Breast epithelium (tissue), 4 donors: ENCODE measurements around the gene ADGRF4. TPM values are rescaled to one million over a fixed set of nuclear protein-coding genes. Genes with fewer than 3 reads are reported as not detected.

Experiments
- DNase-seq, 2 donors: peaks; one replicate each; pipeline ENCODE4 v3.0.0-alpha.2; 2019; ENCODE audit warnings: low spot score in 2 of 2
- H3K27ac ChIP-seq, 2 donors: fragments of 200-600 bp; sonication (generic) in 1 of 2; one replicate each; pipeline ENCODE4 v1.5.1; 2016 to 2019; ENCODE audit warnings: mild to moderate bottlenecking in 1 of 2
- H3K27me3 ChIP-seq, 2 donors: fragments of 200-600 bp; sonication (generic) in 1 of 2; one replicate each; pipeline versions ENCODE4 v1.5.1 to v1.6.0; 2017 to 2019; ENCODE audit warnings: control low read depth in 1 of 2, mild to moderate bottlenecking in 1 of 2
- H3K36me3 ChIP-seq: fragments of 200-600 bp; one replicate; pipeline ENCODE4 v1.5.1; 2019
- H3K4me1 ChIP-seq, 2 donors: fragments of 200-600 bp; sonication (generic); one replicate each; pipeline ENCODE4 v1.5.1; 2016 to 2019; ENCODE audit warnings: control low read depth in 1 of 2
- H3K4me3 ChIP-seq, 3 donors: fragments of 200-600 bp; sonication (generic); 1 replicate in 2 of 3; 2 replicates in 1 of 3; pipeline ENCODE4 v1.5.1; 2016 to 2019; ENCODE audit warnings: mild to moderate bottlenecking in 3 of 3, moderate library complexity in 2 of 3
- H3K9me3 ChIP-seq, 2 donors: fragments of 200-600 bp; sonication (generic) in 1 of 2; one replicate each; pipeline ENCODE4 v1.5.1; 2016 to 2019; ENCODE audit warnings: control low read depth in 1 of 2
- CTCF ChIP-seq, 3 donors: fragments of 450-650 bp; IDR thresholded peaks; one replicate each; pipeline ENCODE4 v1.5.1; 2016 to 2017; ENCODE audit warnings: antibody characterized with exemption in 3 of 3, mild to moderate bottlenecking in 3 of 3, moderate library complexity in 3 of 3
- POLR2A ChIP-seq: fragments of 450-650 bp; IDR thresholded peaks from one replicate; pipeline ENCODE4 v1.6.1; 2016; ENCODE audit warnings: antibody characterized with exemption, mild to moderate bottlenecking, moderate library complexity
- POLR2AphosphoS5 ChIP-seq, 3 donors: sonication (generic); formaldehyde crosslinking; IDR thresholded peaks; one replicate each; pipeline ENCODE4 v1.6.1; 2017; ENCODE audit warnings: antibody characterized with exemption in 3 of 3
- intact Hi-C: fragments of 100-400 bp; cut with DNase I; formaldehyde crosslinking; loops from one replicate; pipeline ENCODE4 v1.15.1; 2023; ENCODE audit warnings: low total_unique reads
- total RNA-seq, 3 donors: library from RNA; depleted of rRNA; stranded (reverse); fragments of >200 nt; gene quantifications; one replicate each; pipeline ENCODE4 v1.1.0, GENCODE V29; 2016

ADGRF4 gene
- total RNA-seq, 3 donors from 2014 or later = 0.15 to 0.16 TPM; not detected in 1

GRCh38 chr6:47669684-47670513 lies 28.5 kb upstream of the ADGRF4 start:
- intact Hi-C loops = no loop called here
- Histone ChIP-seq H3K4me3 (no peak overlapping the region), H3K9me3 (no peaks in the 10 kb centered on the region), H3K27me3 (no peaks in the 10 kb centered on the region), H3K4me1 (no peaks in the 10 kb centered on the region), H3K27ac (peak overlapping the region in 1 of 2 donors; percentile 57), H3K36me3 (no peaks in the 10 kb centered on the region)
- TF ChIP-seq POLR2A = no peak
- no peak for TF ChIP-seq CTCF (IDR thresholded peaks at IDR 0.05)
- TF ChIP-seq POLR2AphosphoS5 (IDR thresholded peaks at IDR 0.05) = no peak
- peak in 1 of 2 donors; percentile 25 for DNase-seq

GRCh38 chr6:47670851-47671250 lies 27.5 kb upstream of the ADGRF4 start:
- intact Hi-C loops = no loop called here
- Histone ChIP-seq H3K27ac (no peak overlapping the region), H3K27me3 (no peaks in the 10 kb centered on the region), H3K4me3 (no peak overlapping the region), H3K4me1 (no peaks in the 10 kb centered on the region), H3K9me3 (no peaks in the 10 kb centered on the region), H3K36me3 (no peaks in the 10 kb centered on the region)
- TF ChIP-seq POLR2AphosphoS5 (IDR thresholded peaks at IDR 0.05) (no peak), CTCF (IDR thresholded peaks at IDR 0.05) (no peak), POLR2A (no peak)
- no peak for DNase-seq

DNA sequence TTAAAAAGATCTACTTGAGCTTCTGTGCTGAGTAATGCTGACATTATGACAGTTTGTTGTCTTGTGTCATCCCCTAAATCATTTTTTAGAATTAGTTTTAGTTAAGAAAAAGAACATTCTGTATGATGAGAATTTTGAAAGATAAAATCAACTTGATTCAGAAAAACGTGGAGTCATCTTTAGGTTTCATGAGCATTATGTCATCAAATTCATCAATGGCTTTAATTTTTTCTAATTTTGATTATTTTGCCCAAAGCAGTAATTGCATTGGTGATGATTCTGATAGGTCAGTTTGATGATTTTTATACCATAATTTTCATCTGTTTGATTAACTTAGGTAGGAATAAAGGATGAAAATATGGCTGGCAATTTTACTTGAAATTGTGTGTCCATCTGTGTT lies 26.6 kb upstream of the ADGRF4 start:
- TF ChIP-seq CTCF (IDR thresholded peaks at IDR 0.05) (no peak), POLR2A (no peak), POLR2AphosphoS5 (IDR thresholded peaks at IDR 0.05) (no peak)
- no peak overlapping the region for H3K4me3 ChIP-seq
- no peak overlapping the region for H3K27ac ChIP-seq
- H3K27me3 ChIP-seq = no peaks in the 10 kb centered on the region
- intact Hi-C loops = no loop called here
- no peaks in the 10 kb centered on the region for H3K4me1 ChIP-seq
- H3K9me3 ChIP-seq = no peaks in the 10 kb centered on the region
- no peak for DNase-seq
- no peaks in the 10 kb centered on the region for H3K36me3 ChIP-seq

DNA sequence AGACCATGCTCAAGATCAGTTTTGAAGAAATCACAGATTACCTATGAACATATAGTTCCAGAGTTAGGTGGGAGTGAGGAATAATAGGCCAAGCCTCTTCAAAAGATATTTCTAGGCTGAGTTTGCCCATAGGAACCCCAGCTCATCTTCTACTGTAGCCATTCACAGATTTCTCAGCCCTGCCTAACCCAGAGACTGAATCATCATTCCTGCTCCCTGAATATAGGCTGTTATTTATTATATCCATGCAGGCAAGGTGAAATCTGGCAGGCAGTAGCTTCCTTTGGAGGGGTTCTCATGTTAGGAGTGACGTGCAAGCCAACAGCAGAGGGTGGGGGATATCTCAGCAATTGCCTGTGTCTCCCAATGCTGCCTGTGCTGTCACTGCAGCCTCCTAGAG lies 25.6 kb upstream of the ADGRF4 start:
- Histone ChIP-seq H3K4me3 (no peak overlapping the region), H3K27ac (no peak overlapping the region), H3K27me3 (no peaks in the 10 kb centered on the region), H3K9me3 (no peaks in the 10 kb centered on the region), H3K36me3 (no peaks in the 10 kb centered on the region), H3K4me1 (no peaks in the 10 kb centered on the region)
- TF ChIP-seq POLR2A (no peak), POLR2AphosphoS5 (IDR thresholded peaks at IDR 0.05) (no peak), CTCF (IDR thresholded peaks at IDR 0.05) (no peak)
- intact Hi-C loops = no loop called here
- DNase-seq = no peak

GRCh38 chr6:47674673-47675072 lies 23.7 kb upstream of the ADGRF4 start:
- Histone ChIP-seq H3K4me3 (no peak overlapping the region), H3K27ac (no peak overlapping the region), H3K36me3 (no peaks in the 10 kb centered on the region), H3K4me1 (no peaks in the 10 kb centered on the region), H3K9me3 (no peaks in the 10 kb centered on the region), H3K27me3 (no peaks in the 10 kb centered on the region)
- TF ChIP-seq CTCF (IDR thresholded peaks at IDR 0.05) (no peak), POLR2A (no peak), POLR2AphosphoS5 (IDR thresholded peaks at IDR 0.05) (no peak)
- intact Hi-C loops = no loop called here
- no peak for DNase-seq
